ACHN (cell line): ENCODE data around the gene VDAC1.
A peak's percentile ranks its signal among the peaks of the same experiment; 100 is the strongest.

Experiments used
- DNase-seq: peaks from one replicate; pipeline ENCODE4 v3.0.0-alpha.2; 2015
- in situ Hi-C: cut with HindIII; loops from 2 replicates; pipeline ENCODE4 v1.10.0; 2017; ENCODE audit warnings: low sequenced_read_pairs, low pct_ligation_motif_present, low pct_unique_long_range_greater_than_20kb

Gene VDAC1

GRCh38 chr5:133935667-133935940, 69.2 kb downstream of the VDAC1 start:
- no peak for DNase-seq
- in situ Hi-C loops = no loop called here

GRCh38 chr5:133934822-133935666, 69.7 kb downstream of the VDAC1 start:
- DNase-seq = no peak
- in situ Hi-C loops = no loop called here

- in situ Hi-C loops = no loop called here
- no peak for DNase-seq
Measured at GRCh38 chr5:133934311-133934710, 70.5 kb downstream of the VDAC1 start.

DNA sequence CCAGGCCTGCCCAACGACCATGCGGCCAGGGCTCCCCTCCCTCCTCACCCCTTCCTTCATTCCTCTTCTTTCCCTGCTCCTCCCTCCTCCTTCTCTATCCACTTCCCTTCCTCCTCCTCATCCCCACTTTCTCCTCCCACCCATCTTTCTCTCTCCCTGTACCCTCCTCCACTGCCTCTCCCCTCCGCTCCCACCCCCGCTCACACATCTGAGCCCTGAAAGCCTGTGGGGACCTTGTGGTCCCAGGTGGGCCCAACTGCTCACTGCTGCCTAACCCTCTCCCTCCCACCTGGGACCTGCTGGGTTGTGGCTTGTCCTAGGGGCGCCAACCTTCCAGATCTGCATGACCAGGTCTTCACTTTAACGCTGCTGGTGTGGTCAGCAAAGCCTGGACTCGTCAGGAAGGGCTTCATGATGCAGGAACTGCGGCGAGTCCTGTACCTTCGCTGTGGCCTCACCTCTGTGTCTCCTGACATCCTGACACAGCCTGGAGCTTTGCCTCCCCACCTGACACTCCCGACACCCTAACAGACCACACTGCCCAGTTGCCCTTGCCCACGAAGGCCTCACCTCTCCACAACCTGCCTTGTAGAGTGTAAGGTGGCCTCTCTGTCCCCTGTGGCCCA, 71.0 kb downstream of the VDAC1 start:
- no peak for DNase-seq
- in situ Hi-C loops = no loop called here

DNA sequence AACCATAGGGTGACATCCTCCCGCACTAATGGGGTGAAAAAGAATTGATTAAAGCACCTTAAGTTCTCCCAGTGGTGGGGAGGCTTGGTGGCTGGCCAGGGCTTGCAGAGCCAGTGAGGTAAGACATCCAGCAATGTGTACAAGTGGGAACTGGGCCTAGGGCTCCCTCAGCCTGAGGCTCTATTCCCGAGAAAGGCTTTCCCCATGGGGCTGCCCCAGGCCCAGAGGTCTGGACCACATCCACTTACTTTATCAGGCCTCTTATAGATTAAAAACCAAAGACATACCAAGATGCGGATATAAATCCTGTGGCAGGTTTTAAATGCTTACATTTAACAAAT, 71.6 kb downstream of the VDAC1 start:
- in situ Hi-C loops = no loop called here
- no peak for DNase-seq

DNA sequence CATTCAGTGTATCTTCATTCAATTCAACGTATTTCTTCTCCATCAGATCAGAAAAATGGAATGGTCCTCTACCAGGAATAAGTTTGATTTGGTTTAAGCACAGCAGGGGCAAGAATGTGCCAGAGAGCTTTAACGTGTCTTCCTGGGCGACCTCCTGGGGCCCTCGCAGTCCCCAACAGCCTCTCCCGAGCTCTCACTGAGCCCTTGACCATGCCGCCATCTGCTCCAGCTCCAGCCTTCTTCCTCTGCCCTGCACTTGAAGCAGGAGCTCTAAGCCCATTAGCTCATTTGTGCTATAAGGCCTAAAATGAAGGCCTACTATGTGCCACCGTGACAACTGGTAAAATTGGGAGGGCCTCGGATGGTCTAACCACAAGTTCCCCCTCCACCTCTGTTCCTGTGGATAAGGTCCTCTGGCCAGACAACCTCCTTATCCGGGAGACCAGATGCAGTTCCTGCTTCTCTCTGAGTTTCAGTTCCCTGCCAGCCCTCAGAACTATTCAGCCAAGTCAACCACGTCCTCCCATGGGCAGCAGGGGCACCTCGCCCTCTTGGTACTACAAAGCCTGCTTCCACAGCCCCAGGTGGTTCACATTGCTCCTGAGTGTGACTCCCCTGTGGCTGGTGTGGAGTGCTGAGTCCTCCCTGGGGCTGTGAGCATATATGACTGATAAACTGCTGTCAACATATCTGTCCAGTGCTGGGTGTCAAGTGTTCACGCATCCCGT, 72.2 kb downstream of the VDAC1 start:
- in situ Hi-C loops = no loop called here
- no peak for DNase-seq

DNA sequence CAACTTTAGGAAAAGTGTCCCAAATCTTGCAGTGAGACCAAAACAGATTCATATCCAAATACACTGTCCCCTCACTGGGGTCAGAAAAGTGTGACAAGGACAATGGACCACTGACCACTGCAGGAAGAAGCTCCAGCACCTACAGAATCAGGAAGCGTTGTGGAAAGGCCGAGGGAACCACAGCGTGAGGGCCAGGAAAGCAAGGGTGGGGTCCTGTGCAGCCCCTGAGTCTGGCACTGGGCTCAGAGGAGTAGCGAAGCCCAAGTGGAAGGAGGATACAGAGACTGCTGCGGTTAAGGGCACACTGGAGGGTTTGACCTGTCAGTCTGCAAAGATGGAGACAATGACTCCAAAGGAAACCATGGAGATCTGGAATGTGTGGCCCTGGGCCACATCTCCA, 73.2 kb downstream of the VDAC1 start:
- DNase-seq = no peak
- in situ Hi-C loops = no loop called here

DNA sequence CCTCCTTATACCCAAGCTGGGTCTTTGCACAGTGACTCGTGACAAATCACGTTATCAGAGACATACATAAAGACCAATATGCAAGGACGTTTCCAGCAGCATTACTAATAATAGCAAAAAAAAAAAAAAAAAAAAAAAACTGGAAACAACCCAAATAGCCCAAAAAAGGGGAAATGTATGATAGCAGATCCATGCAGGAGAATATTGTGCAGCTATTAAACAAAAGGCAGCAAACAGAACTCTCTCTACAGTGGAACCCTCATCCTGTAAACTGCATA, 74.0 kb downstream of the VDAC1 start:
- in situ Hi-C loops = no loop called here

DNA sequence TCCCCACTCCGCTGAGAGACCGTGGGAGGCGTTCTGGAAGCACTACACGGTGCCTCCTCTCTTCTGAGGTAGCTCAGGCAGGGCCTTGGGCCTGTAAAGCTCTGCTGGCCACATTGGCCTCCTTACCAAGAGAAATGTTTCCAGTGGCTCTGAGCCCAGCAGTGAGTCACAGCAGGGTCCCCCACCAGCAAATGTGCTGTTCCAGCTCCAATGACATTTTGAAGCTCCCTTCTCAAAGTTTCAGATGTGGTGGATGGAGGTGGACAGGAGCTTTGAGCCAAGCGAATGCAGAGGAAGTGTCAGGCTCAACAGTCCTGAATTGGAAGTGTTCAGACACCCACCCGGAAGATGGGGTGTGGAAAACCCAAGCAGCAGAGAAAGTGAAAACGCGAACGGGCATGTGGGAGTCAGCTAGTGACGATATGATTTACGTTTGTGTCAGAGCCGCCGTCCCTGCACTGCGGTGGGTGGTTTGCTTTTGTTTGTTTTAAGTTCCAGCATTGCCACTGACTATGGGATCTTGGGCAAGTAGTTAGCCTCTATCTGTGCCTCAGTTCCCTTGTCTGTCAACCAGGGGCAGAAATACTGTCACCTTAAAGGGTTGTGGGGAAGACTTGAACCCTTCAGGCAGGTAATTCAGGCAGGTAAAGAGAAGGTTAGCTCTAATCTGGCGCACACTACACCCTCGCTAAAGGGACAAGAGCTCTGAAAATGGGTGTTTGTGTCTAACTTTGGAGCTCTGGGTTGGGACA, 74.5 kb downstream of the VDAC1 start:
- DNase-seq = no peak
- in situ Hi-C loops = no loop called here

More for the DNA sequence above, 74.0 kb downstream of the VDAC1 start:
- no peak for DNase-seq

- in situ Hi-C loops = no loop called here
Measured at GRCh38 chr5:133928587-133929393, 76.0 kb downstream of the VDAC1 start.

DNA sequence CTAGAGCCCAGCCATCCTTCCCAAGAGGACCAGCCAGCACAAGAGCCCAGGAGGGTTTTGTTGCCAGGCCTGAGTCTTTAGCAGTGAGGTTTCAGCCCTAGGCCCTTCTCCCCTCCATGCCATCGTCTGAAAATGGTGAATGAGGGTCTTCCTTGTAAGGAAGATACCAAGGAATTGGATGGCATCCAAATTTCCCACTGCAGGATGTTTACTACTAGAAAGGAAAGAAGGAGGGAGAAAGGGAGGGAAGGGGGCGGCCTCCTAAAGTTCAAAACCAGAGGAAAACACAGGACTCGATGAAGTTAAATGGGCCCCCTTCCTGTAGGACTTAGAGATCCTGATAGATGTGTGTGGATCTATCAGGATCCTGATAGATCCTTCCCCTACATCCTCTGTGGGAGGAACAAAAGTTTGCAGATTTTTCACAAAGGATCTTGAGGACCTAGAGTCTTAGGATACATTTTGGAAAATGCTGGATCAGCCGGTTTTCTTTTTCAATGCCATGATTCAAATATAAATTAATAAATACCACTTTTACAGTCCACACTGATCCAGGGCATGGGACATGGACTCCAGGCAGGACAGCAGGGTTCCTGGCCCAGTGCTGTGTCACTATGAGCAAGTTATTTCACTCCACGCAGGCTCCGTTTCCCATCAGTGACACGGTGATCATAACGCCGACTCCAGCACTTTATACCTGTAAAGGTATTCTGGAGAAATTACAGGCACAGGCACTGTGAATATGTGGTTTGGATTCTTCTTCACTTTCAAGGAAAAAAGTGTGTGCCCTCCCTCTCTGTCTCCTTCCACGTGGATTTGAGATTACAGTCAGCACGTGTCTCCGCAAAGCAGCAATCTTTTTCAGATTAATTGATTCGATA, 77.2 kb downstream of the VDAC1 start:
- in situ Hi-C loops = no loop called here
- no peak for DNase-seq

More at GRCh38 chr5:133928587-133929393, 76.0 kb downstream of the VDAC1 start:
- no peak for DNase-seq

- in situ Hi-C loops = no loop called here
- peak; percentile 28 for DNase-seq
Measured at GRCh38 chr5:133926489-133927299, 78.1 kb downstream of the VDAC1 start.

DNA sequence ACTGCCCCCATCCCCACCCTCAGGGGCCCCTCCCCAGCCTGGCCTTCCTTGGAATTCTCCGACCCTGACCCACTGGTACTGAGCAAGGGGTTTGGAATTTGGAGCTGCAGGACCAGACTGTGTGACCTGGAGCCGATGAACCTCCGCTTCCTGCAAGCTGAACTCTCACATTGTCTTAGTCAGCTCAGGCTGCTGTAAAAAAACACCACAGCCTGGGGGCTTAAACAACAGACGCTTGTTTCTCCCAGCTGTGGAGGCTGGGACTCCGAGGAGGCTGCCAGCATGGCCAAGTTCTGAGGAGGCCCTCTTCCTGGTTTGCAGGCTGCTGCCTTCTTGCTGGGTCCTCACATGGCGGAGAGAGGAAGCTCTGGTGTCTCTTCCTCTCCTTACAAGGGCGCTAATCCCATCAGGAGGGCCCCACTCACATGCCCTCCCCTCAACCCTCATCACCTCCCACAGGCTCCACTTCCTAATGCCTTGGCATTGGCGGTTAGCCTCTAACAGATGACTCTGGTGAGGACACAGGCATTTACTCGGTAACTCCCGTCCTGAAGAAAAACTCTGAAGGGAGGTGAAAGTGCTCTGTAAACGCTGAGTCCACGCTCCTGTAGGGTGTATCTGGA, 78.8 kb downstream of the VDAC1 start:
- DNase-seq = no peak
- in situ Hi-C loops = no loop called here

DNA sequence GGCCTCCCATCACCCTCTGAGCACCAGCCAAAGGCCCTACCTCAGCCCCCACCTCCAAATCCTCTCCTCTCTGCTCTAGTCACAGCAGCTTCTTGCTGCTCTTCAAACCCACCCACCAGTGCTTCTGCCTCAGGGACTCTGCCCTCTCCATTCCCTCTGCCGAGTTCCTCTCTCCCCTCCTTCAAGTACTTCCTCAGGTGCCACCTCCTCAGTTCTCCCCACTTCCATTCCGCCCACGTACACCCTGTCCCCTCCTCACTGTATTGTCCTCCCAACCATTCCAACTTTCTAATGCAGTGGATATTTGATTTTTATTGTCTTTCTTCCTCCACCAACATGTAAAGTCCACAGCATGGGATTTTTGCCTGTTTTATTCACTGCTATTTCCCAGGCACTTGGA, 79.5 kb downstream of the VDAC1 start:
- in situ Hi-C loops = no loop called here

GRCh38 chr5:133924221-133924920, 80.4 kb downstream of the VDAC1 start:
- no peak for DNase-seq
- in situ Hi-C loops = no loop called here

More for the DNA sequence above, 79.5 kb downstream of the VDAC1 start:
- DNase-seq = no peak

DNA sequence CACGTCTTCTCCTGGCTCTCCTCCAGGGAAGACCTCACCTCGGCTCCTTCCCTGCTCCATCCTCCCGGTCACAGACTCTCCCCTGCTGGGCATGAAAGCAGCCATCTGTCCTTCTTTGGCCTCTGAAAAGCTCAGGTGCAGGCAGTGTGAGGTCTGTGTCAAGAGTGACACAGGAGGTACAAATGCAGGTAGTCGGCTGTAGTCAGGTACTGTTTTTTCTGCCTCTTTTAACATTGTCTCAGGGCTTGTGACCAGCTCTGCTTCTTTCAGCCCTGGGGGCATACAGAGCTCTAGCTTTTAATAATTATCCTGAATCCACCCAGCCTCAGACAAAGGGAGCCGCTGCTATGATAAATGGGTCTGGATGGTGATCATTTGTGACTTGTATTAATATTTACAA, 82.8 kb downstream of the VDAC1 start:
- DNase-seq = no peak
- in situ Hi-C loops = no loop called here
